GM21447 (cell line): ENCODE results near the gene EXOC3L1.
A peak's percentile ranks its signal among the peaks of the same experiment; 100 is the strongest.

ENCODE experiments used
- ATAC-seq: cut with Tn5 transposase; IDR thresholded peaks from one replicate; pipeline ENCODE4 v1.9.1; 2021; ENCODE audit not compliant: unreplicated experiment

EXOC3L1 gene, protein sequence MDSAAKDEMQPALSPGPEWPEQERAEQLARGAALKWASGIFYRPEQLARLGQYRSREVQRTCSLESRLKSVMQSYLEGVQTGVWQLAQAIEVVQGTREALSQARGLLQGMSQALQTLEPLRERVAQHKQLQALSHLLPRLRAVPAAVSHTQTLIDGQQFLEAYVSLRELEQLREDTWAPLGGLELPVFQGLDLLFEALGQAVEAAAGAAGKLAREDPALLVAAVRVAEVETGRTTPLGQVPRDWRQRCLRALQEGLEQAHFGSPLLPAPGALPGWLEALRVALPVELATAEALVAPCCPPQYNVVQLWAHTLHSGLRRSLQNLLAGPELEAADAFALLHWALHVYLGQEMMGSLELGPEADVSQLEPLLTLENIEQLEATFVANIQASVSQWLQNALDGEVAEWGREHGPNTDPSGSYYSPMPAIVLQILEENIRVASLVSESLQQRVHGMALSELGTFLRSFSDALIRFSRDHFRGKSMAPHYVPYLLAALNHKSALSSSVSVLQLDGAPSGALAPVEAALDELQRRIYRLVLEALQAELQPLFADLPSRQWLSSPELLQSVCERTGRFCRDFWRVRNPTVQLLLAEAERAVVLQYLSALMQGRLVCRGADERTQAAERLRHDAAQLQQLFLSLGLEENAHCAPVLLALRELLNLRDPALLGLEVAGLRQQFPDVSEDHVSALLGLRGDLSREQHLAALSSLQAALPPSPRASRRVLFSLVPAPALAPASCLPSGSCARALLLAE

DNA sequence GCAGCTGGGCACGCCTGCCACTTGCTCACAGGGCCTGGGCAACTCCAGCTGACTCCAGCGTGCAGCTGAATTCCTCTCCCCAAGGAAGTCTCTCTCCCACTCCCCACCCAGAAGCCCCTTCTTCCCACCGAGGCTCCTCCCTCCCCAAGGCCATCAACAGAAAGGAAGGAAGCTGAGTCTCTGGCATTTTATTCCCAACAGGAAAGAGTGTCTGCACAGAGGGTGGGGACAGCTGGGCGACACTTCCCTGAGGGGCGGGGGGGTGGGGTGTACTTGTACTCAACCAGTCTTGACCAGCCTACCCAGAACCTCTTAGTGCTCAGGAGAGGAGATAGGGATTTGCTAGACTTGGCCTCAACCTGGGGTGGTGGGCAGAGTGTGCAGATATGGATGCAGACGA, at the start of gene EXOC3L1:
EXOC3L1 (minus strand) TSS at position 96 of the 400 bp plus-strand sequence. CDS start 460 bp downstream, outside the sequence.
- no peak for ATAC-seq

DNA sequence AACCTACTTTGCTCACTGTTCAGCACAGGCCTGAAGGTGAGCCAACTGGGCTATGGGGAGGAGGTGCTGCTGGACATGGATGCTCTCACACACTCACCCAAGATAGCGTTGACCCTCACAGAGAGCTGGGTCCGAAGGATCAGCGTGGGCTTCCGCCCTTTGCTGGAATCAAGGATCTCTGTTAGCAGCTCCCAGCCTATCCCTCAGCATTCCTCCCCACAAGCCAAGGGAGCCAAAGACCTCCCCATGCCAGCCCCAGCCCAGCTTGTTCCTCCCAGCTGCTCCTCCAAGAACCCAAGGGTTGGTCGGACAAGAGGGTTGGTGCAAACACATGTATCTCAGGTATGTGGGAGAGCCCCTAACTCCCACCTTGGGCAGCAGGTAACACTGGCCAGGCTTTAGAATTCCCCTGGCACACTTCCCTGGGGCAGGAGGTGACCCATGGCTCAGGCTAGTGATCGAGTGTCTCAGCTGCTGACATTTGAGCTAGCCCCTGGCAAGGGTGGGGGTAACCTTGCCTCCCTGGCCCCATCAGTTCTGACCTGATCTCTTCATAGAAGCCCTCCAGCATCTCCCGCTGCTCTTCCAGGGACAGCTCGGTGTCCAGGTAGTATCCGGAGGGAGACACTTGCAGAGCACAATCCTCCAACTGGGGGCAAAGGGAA, 49.0 kb upstream of the EXOC3L1 start:
- ATAC-seq: no peak

DNA sequence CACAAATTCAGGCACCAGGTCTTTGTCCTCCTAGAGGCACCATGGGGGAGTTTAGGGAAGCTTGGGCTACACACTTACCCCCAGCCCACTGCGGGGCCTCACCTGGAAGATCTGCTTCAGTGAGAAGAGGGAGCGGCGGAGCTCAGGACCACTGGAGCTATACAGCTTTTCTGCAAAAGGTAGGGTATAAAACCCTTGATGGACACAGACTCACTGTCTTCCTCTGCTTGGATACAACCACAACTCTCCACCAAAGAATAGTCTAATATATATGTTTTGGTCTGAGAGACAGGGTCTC, 48.3 kb upstream of the EXOC3L1 start:
- no peak for ATAC-seq

DNA sequence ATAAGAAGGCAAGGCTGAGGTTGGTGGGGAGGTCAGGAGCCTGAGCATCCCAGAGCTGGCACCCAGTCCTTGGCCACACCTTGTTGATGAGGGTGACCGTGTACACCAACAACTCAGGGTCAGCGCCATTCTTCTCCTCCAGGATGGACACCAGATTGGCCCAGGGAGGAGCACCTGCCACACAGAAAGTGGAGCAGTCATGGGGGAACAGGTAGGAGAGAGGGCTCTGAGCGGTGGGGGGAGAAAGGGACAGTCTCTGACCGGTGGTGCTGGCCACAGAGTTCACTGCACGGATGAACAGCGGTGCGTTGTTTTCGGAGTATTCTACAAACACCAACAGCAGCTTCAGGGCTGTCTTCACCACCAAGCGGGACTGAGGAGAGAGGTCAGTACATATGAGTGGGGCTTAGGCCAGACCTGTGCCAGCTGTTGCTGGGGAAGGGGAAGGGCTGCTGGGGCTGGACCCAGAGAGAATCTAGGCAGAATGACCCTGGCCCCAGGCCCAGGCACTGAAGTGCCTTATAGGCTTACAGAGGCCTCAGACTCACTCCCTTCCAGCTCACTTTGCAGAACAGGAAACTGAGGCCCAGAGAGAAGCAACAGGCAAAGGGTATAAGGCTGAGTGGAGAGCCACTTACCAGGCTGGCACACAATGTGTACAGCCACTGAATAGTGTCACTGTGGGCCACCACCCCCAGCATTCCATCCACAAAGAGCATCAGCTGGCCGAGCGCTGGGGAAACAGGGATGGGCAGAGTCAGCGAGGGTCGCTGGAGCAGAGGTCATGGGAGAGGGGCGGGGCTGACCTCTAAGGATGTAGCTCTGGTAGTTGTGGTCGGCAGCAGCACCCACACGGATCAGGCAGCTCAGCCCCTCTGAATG, 47.7 kb upstream of the EXOC3L1 start:
- no peak for ATAC-seq

DNA sequence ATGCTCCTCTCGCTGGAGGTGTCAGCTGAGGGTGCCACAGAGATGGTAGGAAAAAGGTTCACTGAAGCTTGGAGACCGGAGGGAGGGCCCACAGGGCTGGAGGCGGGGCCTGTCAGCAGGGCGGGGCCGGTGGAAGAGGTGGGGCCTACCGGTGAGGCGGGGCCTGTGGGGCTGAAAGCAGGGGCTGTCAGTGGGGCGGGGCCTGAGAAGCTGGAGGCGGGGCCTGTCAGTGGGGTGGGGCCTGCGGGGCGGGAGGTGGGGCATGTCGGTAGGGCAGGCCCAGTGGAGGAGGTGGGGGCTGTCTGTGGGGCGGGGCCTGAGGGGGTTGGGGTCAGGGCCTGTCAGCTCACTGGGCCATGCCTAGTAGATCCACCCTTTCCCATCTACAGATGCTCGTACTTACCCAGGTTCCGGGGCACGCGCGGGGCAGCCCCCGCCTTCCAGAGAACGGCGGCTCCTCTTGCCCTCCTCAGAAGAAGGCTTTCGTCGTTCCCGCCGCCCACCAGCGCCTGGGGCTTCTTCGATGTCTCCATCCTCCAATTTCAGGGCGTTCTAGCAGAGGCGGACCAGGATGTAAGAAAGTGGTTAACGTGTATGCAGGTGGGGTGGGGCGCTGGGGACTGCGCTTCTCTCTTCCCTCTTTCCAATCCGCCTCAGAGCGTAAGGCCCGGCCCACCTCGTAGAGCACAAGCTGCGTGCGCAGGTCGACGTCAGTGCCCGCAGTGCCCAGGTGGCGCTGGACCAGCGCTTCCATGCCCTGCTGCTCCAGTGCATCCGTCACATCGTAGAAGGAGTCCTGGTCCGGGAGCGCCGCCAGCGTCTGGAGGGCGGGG, 46.8 kb upstream of the EXOC3L1 start:
- ATAC-seq: no peak

DNA sequence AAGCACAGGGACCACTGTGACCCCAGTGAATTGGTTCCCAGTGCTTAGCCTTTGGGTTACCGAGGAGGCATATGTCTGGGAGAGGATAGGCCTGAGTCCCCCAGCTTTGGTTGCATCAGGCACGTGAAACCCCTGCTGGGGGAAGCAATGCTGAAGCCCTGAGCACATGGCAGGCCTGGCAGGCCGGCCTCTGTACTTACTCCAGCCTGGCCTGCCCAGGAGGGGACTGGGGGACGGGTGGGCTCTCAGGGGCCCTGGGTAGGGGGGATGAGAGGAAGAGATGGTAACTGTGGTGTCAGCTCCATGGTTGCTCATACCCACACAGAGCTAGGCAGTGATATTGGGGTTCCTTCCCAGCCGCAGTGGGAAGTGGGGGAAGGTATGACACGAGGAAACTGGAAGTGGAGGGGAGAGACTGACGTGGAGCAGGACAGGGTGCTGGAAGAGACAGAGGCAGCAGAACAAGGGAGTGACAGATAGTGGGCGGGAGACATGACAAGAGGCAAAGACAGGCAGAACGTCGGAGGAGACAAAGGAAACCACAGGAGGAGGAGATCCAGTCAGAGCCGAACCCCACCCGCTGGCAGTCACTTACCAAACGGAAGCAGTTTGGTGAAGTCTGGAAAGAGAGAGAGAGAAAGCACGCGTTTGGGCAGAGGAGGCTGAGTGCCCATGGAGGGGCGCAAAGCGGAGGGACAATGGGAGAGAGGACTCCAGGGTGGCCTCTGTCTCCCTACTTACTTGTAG, 46.1 kb upstream of the EXOC3L1 start:
- ATAC-seq: no peak

DNA sequence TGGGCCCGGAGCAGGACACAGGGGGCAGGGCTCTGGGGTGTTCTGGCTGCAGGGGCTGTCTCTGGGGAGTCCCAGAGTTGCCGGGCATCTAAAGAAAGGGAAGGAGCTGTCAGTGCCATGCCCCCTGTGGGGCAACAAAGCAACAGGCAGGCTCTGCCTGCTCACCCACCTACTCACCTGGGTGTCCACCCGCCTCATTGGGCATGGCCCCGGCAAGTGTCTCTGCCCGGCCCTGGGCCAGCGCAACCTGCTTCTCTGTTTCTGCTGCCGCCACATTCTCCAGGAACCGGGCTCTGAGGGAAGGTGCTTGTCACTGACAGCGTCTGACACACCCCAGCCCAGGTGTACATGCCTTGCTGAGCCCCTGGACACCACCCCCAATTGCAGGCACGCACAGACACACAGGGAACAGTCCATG, 44.3 kb upstream of the EXOC3L1 start:
- ATAC-seq: no peak

DNA sequence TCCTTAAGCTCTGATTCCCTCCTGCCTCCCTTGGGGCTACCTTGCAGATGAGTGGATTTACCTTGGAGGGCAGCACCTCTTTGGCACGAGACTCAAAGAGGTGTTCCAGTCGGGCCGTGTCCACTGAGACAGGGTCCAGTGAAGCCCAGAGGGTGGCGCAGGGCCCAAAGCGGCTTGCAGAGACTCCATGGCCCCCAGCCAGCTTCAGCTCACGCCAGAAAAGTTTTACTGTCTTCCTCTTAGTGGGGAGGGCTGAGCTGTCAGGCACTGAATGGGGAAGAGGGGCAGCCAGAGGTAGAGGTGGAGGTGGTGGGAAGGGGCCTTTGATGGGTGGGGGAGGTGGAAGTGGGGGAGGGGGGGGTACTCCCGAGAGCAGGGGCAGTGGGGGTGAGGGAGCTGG, 43.7 kb upstream of the EXOC3L1 start:
- no peak for ATAC-seq

DNA sequence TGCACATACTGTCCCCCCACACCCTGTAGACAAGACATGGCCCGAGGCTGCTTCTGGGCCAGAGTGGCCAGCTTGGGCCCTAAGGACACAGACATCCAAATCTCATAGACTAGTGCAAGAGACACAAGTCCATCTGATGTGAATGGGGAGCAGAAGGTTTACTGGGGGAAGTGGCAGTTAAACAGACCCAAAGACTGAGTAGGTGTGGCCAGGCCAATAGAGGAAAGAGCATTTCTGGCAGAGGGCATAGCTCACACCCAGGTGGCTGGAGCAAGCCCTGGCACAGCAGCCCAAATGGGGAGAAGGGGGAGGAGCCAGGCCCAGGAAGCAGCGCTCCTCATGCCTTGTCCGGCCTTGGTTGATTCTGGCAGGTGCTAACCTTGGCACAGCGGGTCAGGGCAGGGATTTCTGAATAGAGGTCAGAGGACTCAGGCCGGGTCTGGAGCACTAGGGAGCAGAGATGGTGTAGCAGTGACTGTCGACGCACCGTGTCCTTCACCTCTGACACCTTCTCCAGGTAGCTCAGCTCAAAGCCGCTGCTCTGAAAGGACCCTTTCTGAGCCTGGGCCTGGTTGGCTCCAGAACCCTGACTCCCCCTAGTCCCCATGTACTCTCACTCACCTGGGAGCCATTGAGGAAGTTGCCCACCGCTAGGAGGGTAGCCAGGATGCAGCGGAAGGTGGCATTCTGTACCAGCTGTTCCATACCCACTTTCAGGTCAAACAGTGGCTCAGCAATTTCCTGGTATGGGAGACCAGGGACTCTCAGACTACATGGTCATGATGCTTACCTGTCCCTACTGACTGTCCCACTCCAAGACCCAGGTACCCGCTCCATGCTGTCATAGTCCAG, 41.1 kb upstream of the EXOC3L1 start:
- no peak for ATAC-seq

DNA sequence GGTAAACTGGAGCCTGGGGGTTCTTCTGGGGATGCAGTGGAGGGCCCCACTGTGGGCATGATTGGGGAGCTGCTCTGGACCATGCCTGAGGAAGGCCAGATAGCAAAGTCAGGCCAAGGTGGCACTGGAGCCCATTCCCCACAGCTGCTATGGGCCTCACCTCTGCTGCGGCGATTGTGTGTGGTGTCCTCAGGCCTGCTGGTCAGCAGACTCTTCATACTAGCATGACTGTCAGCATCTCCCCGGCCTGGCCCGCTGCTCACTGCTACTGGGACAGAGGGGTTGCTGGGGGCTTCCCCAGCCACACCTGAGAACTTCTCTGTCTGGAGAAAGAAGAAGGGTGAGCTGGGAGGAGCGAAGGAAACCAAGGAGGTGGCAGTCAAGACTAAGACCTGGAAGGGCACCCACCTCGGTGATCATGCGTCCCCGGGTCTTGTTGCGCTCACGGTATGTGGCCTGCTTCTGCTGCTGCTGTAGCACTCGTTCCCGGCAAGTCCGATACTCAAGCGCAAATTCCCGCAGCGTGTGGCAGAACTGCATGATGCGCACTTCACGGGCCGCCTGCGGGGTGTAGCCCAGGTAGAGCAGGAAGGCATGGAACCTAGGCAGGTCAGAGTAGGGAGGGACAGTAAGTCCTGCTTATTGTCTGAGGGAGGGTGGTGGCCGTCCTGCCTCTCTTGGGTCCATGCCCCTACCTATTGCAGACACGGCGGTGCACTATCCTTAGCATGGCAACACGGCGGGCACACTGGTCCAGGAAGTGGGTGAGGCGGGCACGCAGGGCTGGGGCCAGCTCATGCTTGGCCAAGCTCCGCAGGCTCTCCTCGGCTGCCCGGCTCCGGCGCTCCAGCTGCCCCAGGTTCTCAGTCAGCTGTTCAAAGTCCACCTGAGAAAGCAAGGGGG, 40.2 kb upstream of the EXOC3L1 start:
- ATAC-seq: no peak

DNA sequence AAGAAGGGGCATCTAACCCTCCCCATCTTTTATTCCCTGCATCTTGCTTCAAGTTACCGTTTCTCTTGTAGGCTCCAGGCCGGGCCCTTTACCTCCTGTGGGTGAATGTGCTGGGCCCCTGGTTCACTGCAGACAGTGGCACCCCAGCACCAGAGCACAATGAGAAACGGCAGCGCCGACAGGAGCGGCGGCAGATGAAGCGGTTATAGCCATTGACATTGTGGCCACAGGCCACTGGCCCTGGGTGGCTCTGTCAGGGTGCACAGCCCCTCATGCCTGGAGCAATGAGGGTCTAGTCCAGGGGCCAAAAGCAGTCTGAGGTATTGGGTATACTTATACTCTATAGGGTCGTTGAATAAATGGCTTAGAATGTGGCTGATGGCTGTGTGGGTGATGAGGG, 39.0 kb upstream of the EXOC3L1 start:
- ATAC-seq: no peak

DNA sequence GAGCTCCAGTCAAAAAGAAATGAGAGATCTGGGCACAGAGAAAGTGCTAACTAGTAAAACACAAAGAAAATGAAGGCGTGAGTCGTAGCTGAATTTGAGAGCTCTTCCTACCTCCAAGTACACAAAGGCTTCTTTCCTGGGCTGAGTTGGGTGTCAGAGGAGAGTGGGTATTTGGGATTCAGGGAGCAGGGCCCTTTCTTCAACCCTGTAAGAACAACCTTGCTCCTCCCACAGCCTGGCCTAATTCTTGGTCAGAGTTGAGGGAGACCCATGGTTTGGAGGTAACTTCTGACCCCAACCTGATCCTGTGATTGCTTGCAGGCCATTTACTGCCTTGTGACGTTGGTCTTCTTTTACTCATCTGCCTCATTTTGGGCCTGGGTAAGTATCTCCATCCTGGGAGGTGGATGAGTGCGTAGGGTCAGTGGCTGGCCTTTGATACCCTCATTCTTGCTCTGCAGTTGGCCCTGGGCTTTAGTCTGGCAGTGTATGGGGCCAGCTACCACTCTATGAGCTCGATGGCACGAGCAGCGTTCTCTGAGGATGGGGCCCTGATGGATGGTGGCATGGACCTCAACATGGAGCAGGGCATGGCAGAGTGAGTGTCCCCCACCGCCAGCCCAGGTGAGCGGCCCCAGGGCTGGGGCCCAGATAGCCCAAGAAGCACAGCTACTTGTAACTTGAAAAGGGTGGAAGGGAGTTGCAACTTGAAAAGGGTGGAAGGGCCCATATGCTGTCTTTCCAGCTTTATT, 38.3 kb upstream of the EXOC3L1 start:
- ATAC-seq: no peak

DNA sequence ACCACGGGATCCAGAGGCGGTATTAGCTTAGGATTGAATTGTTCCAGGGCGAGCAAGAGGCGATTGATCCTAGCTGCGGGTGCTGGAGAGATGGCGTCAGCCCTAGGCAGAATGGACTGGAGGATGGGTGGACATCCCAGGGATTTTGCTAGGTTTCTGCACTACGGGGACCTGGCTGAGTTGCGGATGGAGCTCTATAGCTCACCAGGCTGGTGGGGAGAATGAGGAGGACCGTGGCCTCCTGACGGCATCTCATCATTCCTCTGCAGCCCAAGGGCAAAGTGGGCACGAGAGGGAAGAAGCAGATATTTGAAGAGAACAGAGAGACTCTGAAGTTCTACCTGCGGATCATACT, 37.6 kb upstream of the EXOC3L1 start:
- ATAC-seq: no peak

DNA sequence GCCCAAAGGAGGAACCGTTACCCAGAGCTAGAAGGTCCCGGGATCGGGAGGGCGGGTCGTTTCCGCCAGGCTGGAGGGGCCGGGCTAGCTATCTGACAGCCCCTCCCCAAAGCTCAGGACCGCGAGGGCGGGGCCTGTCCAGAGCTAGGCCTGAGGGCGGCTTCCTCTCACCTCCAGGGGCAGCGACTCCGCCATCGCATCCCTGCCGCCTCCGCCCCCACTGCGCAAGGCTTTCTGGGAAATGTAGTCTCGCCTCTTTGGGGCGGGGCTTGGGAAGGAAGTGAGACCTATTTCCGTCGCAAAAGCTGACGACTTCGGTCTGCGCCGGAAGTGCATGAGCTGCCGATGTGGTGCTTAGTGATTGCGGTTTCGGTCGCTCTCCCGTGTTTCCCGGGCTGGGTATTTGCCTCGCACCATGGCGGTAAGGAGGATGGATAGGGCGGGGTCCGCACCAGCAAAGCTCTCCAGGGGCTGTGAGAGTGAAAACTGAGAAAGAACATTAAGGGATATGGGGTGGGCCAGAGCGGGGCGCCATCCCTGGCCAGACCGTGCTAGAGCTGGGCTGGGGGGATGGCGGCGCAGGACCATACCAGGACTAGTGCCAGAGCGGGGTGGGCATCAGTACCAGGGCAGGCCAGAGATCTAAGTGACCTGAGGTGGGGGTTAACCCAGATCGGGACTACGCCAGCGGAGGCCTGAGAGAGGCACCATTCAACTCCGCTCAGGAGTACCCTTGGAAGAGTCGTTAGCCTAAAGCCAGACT, 37.0 kb upstream of the EXOC3L1 start, which contains the start of gene TMEM208:
TMEM208 (plus strand) TSS at position 327 of the 763 bp plus-strand sequence; CDS start at position 416, 89 bp downstream.
- ATAC-seq: peak; percentile 88

DNA sequence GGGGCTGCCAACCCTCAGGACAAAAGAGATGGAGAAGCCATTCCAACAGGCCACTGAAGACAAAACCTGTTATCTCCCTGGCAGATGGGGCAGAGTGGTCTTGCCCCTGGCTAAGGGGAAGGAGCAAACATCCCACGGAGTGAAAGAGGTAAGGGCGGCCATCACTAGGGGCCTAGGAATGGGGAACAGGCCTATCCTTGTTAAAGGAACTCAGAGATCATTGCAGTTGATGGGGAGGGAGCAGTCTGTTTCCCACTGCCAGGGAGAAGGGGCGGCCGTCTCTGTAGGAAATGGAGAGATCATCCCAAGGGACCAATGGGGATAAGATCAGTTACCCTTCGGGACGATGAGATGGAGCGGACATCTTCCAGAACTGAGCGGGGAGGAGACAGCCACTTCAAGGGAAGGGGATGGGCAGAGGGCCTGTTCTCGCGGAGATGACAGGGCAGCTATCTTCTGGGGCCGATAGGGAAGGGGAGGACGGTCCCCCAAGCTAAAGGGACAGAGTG, 36.4 kb upstream of the EXOC3L1 start:
- ATAC-seq: no peak

DNA sequence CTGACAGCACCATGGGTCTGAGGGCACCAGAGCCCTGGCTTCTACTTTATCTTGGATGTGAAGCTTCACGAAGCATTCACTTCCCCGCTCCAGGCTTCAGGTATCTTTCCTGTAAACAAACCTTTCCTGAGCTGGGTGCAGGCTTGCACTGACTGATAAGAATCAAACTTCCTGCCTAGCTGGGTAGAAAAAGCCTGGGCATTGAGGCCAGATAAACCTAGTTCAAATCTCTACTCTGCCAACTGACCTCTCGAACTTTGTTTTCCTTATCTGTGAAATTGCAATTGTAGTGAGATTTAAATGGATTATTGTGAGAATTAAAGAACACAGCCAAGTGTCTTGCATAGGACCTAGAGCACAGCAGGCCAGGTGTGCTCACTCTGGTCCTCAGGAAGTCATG, 34.1 kb upstream of the EXOC3L1 start:
- no peak for ATAC-seq
